GM18951 (cell line): ENCODE measurements around the gene TENT4A.

ENCODE experiments used
- POLR2A ChIP-seq: IDR thresholded peaks from 4 replicates; pipeline ENCODE4 v1.6.1; 2011; ENCODE audit warnings: mild to moderate bottlenecking; ENCODE audit not compliant: insufficient read length, insufficient read depth; ENCODE audit errors: extremely low read depth
- in situ Hi-C: fragments of 300-500 bp; cut with MboI; formaldehyde crosslinking; loops from one replicate; pipeline ENCODE4 v1.12.0; 2022; ENCODE audit warnings: low sequenced_read_pairs, mixed read lengths, inconsistent platforms; ENCODE audit not compliant: unreplicated experiment

The TENT4A gene

DNA sequence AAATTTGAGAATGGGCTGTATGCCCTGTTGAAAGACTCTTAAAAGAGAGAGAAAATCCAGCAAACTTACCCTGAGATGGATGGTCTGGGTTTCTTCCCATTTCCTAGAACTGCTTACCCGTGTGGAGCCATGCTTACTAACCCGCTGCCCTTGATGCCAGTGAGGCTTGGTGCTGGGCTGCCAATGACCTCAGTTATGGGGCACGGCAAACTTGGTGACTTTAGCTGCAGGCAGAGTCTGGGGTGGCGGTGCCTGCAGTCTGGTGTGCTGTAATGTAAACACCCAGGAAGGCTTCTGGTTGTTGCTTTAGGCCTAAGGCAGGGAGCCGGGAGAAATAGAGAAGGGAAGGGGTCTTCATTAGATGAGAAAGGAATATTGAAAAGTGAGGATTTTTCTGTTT, 7.3 kb upstream of the TENT4A start:
- no peak for TF ChIP-seq POLR2A
- in situ Hi-C loops = no loop called here

DNA sequence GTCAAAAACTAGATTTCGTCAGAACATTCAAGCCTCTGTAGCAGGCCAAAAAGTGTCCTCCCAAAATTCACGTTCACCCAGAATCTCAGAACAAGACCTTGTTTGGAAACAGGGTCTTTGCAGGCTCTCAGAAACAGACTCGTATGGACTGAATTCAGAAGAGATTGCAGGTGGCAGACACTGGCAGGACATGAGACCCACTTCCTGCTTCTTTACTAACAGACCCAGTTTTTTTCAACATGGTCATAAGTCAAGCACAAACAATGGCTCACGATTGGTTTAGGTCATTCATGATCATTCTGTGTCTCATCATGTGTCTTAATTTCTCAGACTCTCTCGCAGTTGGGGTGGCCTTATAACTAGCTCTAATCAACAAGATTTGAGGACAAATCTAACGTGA, 5.4 kb upstream of the TENT4A start:
- TF ChIP-seq POLR2A = no peak
- in situ Hi-C loops = no loop called here

- in situ Hi-C loops = no loop called here
- TF ChIP-seq POLR2A = no peak
These were observed 4.4 kb upstream of the TENT4A start for GRCh38 chr5:6708814-6709213.

- TF ChIP-seq POLR2A = no peak
- in situ Hi-C loops = loop anchor here (10.0 kb wide), 1 partner anchor 85 kb away; no protein-coding TSS in a partner anchor
These were observed 3.2 kb upstream of the TENT4A start for GRCh38 chr5:6710070-6710469.

DNA sequence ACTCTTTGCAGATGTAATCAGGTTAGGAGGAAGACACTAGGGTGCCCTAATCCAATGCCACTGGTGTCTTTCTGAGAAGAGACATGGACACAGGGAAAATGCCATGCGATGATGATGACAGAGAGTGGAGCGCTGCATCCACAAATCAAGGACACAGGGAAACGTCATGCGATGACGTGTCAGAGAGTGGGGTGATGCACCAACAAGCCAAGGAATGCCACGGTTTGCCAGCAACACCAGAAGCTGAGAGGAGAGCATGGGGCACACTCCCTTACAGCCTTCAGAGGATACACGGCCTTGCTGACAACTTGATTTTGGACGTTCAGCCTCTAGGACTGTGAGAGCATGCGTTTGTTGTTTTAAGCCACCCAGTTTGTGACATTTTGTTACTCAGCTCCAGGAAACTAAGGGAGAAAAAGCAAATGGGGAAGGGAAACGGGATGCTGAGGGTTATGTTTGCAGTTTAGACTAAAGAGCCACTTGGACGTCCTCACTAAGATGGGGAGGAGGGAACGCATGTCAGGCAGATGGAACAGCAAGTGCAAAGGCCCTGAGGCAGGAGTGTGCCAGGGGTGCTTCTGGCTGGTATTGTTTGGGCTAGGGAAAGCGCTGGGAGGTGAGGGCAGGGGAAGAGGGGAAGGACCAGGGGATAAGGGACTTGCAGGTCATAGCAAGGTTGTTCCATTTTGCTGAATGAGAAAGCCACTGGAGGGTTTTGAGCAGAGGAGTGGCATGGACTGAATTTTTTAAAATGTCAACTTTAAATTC, 2.5 kb upstream of the TENT4A start:
- in situ Hi-C loops = loop anchor here (10.0 kb wide), 1 partner anchor 86 kb away; no protein-coding TSS in a partner anchor
- no peak for TF ChIP-seq POLR2A

GRCh38 chr5:6711409-6712141, 1.7 kb upstream of the TENT4A start:
- no peak for TF ChIP-seq POLR2A
- in situ Hi-C loops = loop anchor here (10.0 kb wide), 1 partner anchor 87 kb away; no protein-coding TSS in a partner anchor

DNA sequence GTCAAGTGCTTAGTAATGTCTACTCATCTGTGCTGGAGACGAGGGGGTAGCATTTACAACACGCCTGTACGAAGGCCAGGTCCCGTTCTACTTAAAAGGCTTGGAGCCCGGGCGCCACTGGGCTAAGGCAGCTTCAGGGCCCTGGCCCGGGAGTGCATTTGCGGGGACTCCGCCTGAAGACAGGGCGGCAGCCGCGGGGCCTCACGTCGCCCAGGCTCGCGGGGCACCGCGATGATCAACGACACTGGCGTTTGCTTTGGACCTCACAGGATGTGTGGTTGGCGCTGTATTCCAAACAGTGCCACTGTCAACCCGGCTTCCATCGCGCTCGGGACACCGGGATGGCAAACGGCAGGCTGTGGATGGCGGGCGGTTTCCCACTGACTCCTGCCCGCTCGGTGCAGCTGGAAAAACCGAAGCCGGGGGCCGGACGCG, 1.1 kb upstream of the TENT4A start:
- in situ Hi-C loops = loop anchor here (10.0 kb wide), 1 partner anchor 87 kb away; no protein-coding TSS in a partner anchor
- TF ChIP-seq POLR2A = no peak

- peak; percentile 80 for TF ChIP-seq POLR2A
- in situ Hi-C loops = loop anchor here (10.0 kb wide), 1 partner anchor 88 kb away; no protein-coding TSS in a partner anchor
These were observed 507 bp upstream of the TENT4A start for GRCh38 chr5:6712577-6713273.

- in situ Hi-C loops = loop anchor here (10.0 kb wide), 1 partner anchor 90 kb away; no protein-coding TSS in a partner anchor
- no peak for TF ChIP-seq POLR2A
These were observed 1.2 kb downstream of the TENT4A start for GRCh38 chr5:6714226-6715041.

- TF ChIP-seq POLR2A = no peak
- in situ Hi-C loops = loop anchor here (10.0 kb wide), 1 partner anchor 90 kb away; no protein-coding TSS in a partner anchor
These were observed 2.0 kb downstream of the TENT4A start for GRCh38 chr5:6715271-6715670.

GRCh38 chr5:6715758-6716628, 2.8 kb downstream of the TENT4A start:
- no peak for TF ChIP-seq POLR2A
- in situ Hi-C loops = loop anchor here (10.0 kb wide), 1 partner anchor 91 kb away; no protein-coding TSS in a partner anchor
